H1 (cell line): ENCODE data around the gene ADAMTS6. TPM values are rescaled to one million over a fixed set of nuclear protein-coding genes. Genes with fewer than 3 reads are reported as not detected.

Experiments used
- CTCF ChIA-PET: fragments of 300-600 bp; sonication (Branson Sonifier 250); formaldehyde crosslinking; loops from one replicate; lab custom pipeline; 2021; ENCODE audit not compliant: partially characterized antibody; lab: Charles Lee
- POLR2A ChIA-PET: fragments of 300-600 bp; sonication (Branson Sonifier 250); formaldehyde crosslinking; loops from one replicate; lab custom pipeline; 2021; ENCODE audit warnings: inconsistent platforms; ENCODE audit not compliant: partially characterized antibody; lab: Charles Lee
- DNase-seq, 2 experiments: peaks; one replicate each; pipeline versions ENCODE4 v3.0.0 to v3.0.0-alpha.2; 2010 to 2022; ENCODE audit warnings: low spot score in 2 of 2, low read depth in 1 of 2, mixed read lengths in 1 of 2
- FAIRE-seq: peaks from 2 replicates; lab custom pipeline; 2011; peaks lifted over from hg19 to GRCh38; lab: Jason Lieb, UNC
- H2AFZ ChIP-seq: 2 replicates; pipeline ENCODE4 v1.8.1; 2012; ENCODE audit warnings: low read length, inconsistent platforms
- H2AK5ac ChIP-seq: 2 replicates; pipeline ENCODE4 v1.6.1; 2013; ENCODE audit warnings: low read depth, low read length
- H2BK120ac ChIP-seq: replicated peaks from 2 replicates; pipeline ENCODE3; 2013; ENCODE audit warnings: low read depth, low read length, inconsistent platforms
- H2BK12ac ChIP-seq: 2 replicates; pipeline ENCODE4 v1.6.1; 2013; ENCODE audit warnings: low read depth, low read length
- H2BK15ac ChIP-seq: 2 replicates; pipeline ENCODE4 v1.6.1; 2013; ENCODE audit warnings: low read length
- H2BK20ac ChIP-seq: 2 replicates; pipeline ENCODE4 v1.6.1; 2013; ENCODE audit warnings: low read length
- H2BK5ac ChIP-seq: 2 replicates; pipeline ENCODE4 v1.6.1; 2013; ENCODE audit warnings: low read depth, low read length
- H3K14ac ChIP-seq: 2 replicates; pipeline ENCODE4 v1.6.1; 2013; ENCODE audit warnings: inconsistent platforms; ENCODE audit not compliant: insufficient read length
- H3K18ac ChIP-seq: 2 replicates; pipeline ENCODE4 v1.6.1; 2013; ENCODE audit warnings: low read length; ENCODE audit errors: extremely low read depth
- H3K23ac ChIP-seq: 2 replicates; pipeline ENCODE4 v1.6.1; 2013; ENCODE audit warnings: inconsistent platforms; ENCODE audit not compliant: insufficient read length
- H3K23me2 ChIP-seq: 2 replicates; pipeline ENCODE4 v1.6.1; 2013; ENCODE audit warnings: low read depth, low read length
- H3K27ac ChIP-seq: 2 replicates; pipeline ENCODE4 v1.6.1; 2011; ENCODE audit warnings: low read depth, low read length, inconsistent platforms
- H3K27me3 ChIP-seq, 4 experiments: replicated peaks in 1 of 4; 1 replicate in 1 of 4; 2 replicates in 3 of 4; pipeline versions ENCODE4 v1.6.1 to v1.8.1; 2011 to 2013; ENCODE audit warnings: low read length in 3 of 4, mild to moderate bottlenecking in 3 of 4, inconsistent platforms in 2 of 4, mixed read lengths in 2 of 4, moderate library complexity in 1 of 4; ENCODE audit not compliant: control insufficient read depth in 3 of 4, insufficient read depth in 3 of 4; ENCODE audit errors: extremely low read depth in 1 of 4
- H3K36me3 ChIP-seq, 4 experiments: 2 replicates each; pipeline versions ENCODE4 v1.6.1 to v1.8.1; 2011 to 2013; ENCODE audit warnings: mild to moderate bottlenecking in 4 of 4, low read length in 3 of 4, moderate library complexity in 2 of 4, control low read depth in 1 of 4, inconsistent platforms in 1 of 4; ENCODE audit not compliant: insufficient read depth in 4 of 4, control insufficient read depth in 2 of 4
- H3K4ac ChIP-seq: replicated peaks from 2 replicates; pipeline ENCODE3; 2013; ENCODE audit warnings: low read length, low read depth, mixed read lengths, inconsistent platforms; ENCODE audit not compliant: insufficient read length
- H3K4me1 ChIP-seq, 4 experiments: replicated peaks in 1 of 4; 1 replicate in 1 of 4; 2 replicates in 3 of 4; pipeline versions ENCODE4 v1.6.1 to v1.8.1; 2011 to 2013; ENCODE audit warnings: low read length in 3 of 4, inconsistent platforms in 2 of 4, mixed read lengths in 1 of 4; ENCODE audit not compliant: insufficient read depth in 4 of 4, control insufficient read depth in 3 of 4
- H3K4me2 ChIP-seq, 2 experiments: 2 replicates each; pipeline versions ENCODE4 v1.6.1 to v1.8.1; 2011 to 2013; ENCODE audit warnings: low read depth in 2 of 2, low read length in 2 of 2, control low read depth in 1 of 2, inconsistent platforms in 1 of 2, mild to moderate bottlenecking in 1 of 2; ENCODE audit not compliant: insufficient read depth in 1 of 2
- H3K4me3 ChIP-seq, 4 experiments: fragments of 200-600, 300-600 bp in 1 of 4; sonication (generic), shearing (Covaris generic), sonication (Bioruptor Twin) in 1 of 4; 2 replicates each; pipeline versions ENCODE4 v1.5.1 to v1.8.1; 2011 to 2016; ENCODE audit warnings: low read length in 4 of 4, low read depth in 3 of 4, control low read depth in 2 of 4, inconsistent platforms in 2 of 4, mild to moderate bottlenecking in 2 of 4, mixed read lengths in 1 of 4, moderate library complexity in 1 of 4; ENCODE audit not compliant: insufficient read depth in 2 of 4; ENCODE audit errors: extremely low read depth in 1 of 4
- H3K56ac ChIP-seq: replicated peaks from 2 replicates; pipeline ENCODE3; 2013; ENCODE audit warnings: low read depth, mild to moderate bottlenecking, mixed read lengths, low read length, inconsistent platforms; ENCODE audit not compliant: insufficient read length
- H3K79me1 ChIP-seq: 2 replicates; pipeline ENCODE4 v1.6.1; 2013; ENCODE audit warnings: low read depth, low read length, control low read depth
- H3K79me2 ChIP-seq, 2 experiments: 2 replicates each; pipeline versions ENCODE4 v1.6.1 to v1.8.1; 2012 to 2013; ENCODE audit warnings: low read length in 2 of 2, mild to moderate bottlenecking in 2 of 2, inconsistent platforms in 1 of 2; ENCODE audit not compliant: insufficient read depth in 2 of 2, control insufficient read depth in 1 of 2
- H3K9ac ChIP-seq, 4 experiments: replicated peaks in 1 of 4; 1 replicate in 1 of 4; 2 replicates in 3 of 4; pipeline versions ENCODE4 v1.6.1 to v1.8.1; 2011 to 2013; ENCODE audit warnings: low read depth in 3 of 4, low read length in 3 of 4, control low read depth in 2 of 4, mild to moderate bottlenecking in 2 of 4, moderate library complexity in 2 of 4, inconsistent platforms in 1 of 4; ENCODE audit errors: extremely low read depth in 1 of 4
- H3K9me3 ChIP-seq, 2 experiments: 2 replicates each; pipeline versions ENCODE4 v1.6.1 to v1.8.1; 2012 to 2013; ENCODE audit warnings: mild to moderate bottlenecking in 2 of 2, moderate library complexity in 2 of 2, control low read depth in 1 of 2, inconsistent platforms in 1 of 2, low read depth in 1 of 2, low read length in 1 of 2, mixed read lengths in 1 of 2; ENCODE audit not compliant: insufficient read depth in 2 of 2
- H4K20me1 ChIP-seq, 2 experiments: replicated peaks in 1 of 2; 2 replicates each; pipeline versions ENCODE3 to v1.8.1; 2011 to 2013; ENCODE audit warnings: inconsistent platforms in 2 of 2, low read length in 2 of 2, mild to moderate bottlenecking in 1 of 2; ENCODE audit not compliant: insufficient read depth in 2 of 2, control insufficient read depth in 1 of 2
- H4K5ac ChIP-seq: 2 replicates; pipeline ENCODE4 v1.6.1; 2013; ENCODE audit warnings: low read length, low read depth, mixed read lengths, inconsistent platforms; ENCODE audit not compliant: insufficient read length
- H4K8ac ChIP-seq: 2 replicates; pipeline ENCODE4 v1.8.0; 2013; ENCODE audit warnings: mild to moderate bottlenecking, moderate library complexity, low read length, inconsistent platforms; ENCODE audit not compliant: insufficient read depth; ENCODE audit errors: extremely low read depth
- H4K91ac ChIP-seq: replicated peaks from 2 replicates; pipeline ENCODE3; 2013; ENCODE audit warnings: low read length, mixed read lengths, inconsistent platforms; ENCODE audit not compliant: insufficient read length
- BRCA1 ChIP-seq: IDR thresholded peaks from 2 replicates; pipeline ENCODE4 v1.6.1; 2012; ENCODE audit warnings: low read depth, low read length, improper control_type of control experiment
- CREB1 ChIP-seq: IDR thresholded peaks from 2 replicates; pipeline ENCODE4 v1.6.1; 2012; ENCODE audit warnings: inconsistent platforms
- EGR1 ChIP-seq: IDR thresholded peaks from 2 replicates; pipeline ENCODE4 v1.6.1; 2011; ENCODE audit warnings: low read depth, low read length, borderline replicate concordance
- GTF2F1 ChIP-seq: IDR thresholded peaks from 2 replicates; pipeline ENCODE4 v1.6.1; 2012; ENCODE audit warnings: low read depth, low read length, improper control_type of control experiment, borderline replicate concordance
- HDAC6 ChIP-seq: IDR thresholded peaks from one replicate; pipeline ENCODE4 v1.7.1; 2012; ENCODE audit warnings: low read depth, mild to moderate bottlenecking, inconsistent platforms, low read length, moderate library complexity
- PHF8 ChIP-seq: fragments of 200-600 bp; sonication (generic); conservative IDR thresholded peaks from 2 replicates; pipeline ENCODE4 v1.7.1; 2012; ENCODE audit warnings: low read depth, mild to moderate bottlenecking, inconsistent platforms, low read length, moderate library complexity
- RFX5 ChIP-seq: IDR thresholded peaks from 2 replicates; pipeline ENCODE4 v1.6.1; 2011; ENCODE audit warnings: low read depth, low read length, improper control_type of control experiment, borderline replicate concordance
- RNF2 ChIP-seq: fragments of 200-900, 300-1000 bp; sonication (generic); IDR thresholded peaks from 2 replicates; pipeline ENCODE4 v1.7.1; 2016; ENCODE audit warnings: borderline replicate concordance, low read depth, mild to moderate bottlenecking, antibody characterized with exemption, low read length; ENCODE audit not compliant: poor library complexity, severe bottlenecking; ENCODE audit errors: missing control alignments
- SAP30 ChIP-seq: fragments of 300-600 bp; sonication (generic); IDR thresholded peaks from 2 replicates; pipeline ENCODE4 v1.7.1; 2012; ENCODE audit warnings: low read length, moderate library complexity, mild to moderate bottlenecking, inconsistent platforms; ENCODE audit not compliant: insufficient read depth, insufficient replicate concordance
- SIN3A ChIP-seq, 2 experiments: IDR thresholded peaks in 1 of 2; conservative IDR thresholded peaks in 1 of 2; 2 replicates each; pipeline ENCODE4 v1.6.1; 2011 to 2012; ENCODE audit warnings: low read length in 2 of 2, improper control_type of control experiment in 1 of 2, low read depth in 1 of 2, mild to moderate bottlenecking in 1 of 2
- SIRT6 ChIP-seq: IDR thresholded peaks from one replicate; pipeline ENCODE4 v1.7.1; 2012; ENCODE audit warnings: low read length, inconsistent platforms
- SP4 ChIP-seq: IDR thresholded peaks from 2 replicates; pipeline ENCODE4 v1.6.1; 2012; ENCODE audit warnings: low read length, inconsistent platforms
- SUZ12 ChIP-seq: fragments of 200-600 bp; sonication (generic); IDR thresholded peaks from 2 replicates; pipeline ENCODE4 v1.6.1; 2012; ENCODE audit warnings: mild to moderate bottlenecking, inconsistent platforms, low read length, moderate library complexity, mixed read lengths
- TEAD4 ChIP-seq: IDR thresholded peaks from 2 replicates; pipeline ENCODE4 v1.6.1; 2012; ENCODE audit warnings: low read depth, low read length, inconsistent platforms, mixed read lengths
- ZNF274 ChIP-seq: IDR thresholded peaks from 2 replicates; pipeline ENCODE4 v1.7.0; 2012; ENCODE audit warnings: low read length, borderline replicate concordance; ENCODE audit errors: extremely low read depth
- WGBS, 2 experiments: shearing (Covaris generic) in 1 of 2; methylation state at CpG; one replicate each; pipeline versions ENCODE4 v1.1.6 to v1.1.7; 2013 to 2015; ENCODE audit warnings: low lambda C conversion rate in 2 of 2, mixed read lengths in 2 of 2, inconsistent platforms in 1 of 2, low coverage in 1 of 2, missing lambda C conversion rate in 1 of 2; ENCODE audit not compliant: insufficient replicate concordance in 2 of 2, insufficient coverage in 1 of 2, insufficient read length in 1 of 2; ENCODE audit errors: extremely low coverage in 1 of 2, missing lambda C conversion rate in 1 of 2; 5-methylcytosine and 5-hydroxymethylcytosine counted together
- polyA plus RNA-seq, 7 experiments: library from polyadenylated mRNA; depleted of rRNA in 3 of 7; stranded (reverse) in 5 of 7; unstranded in 2 of 7; fragments of >200 nt in 5 of 7; fragments of 200-250 nt in 2 of 7; gene quantifications; 1 replicate in 5 of 7; 2 replicates in 1 of 7; 4 replicates in 1 of 7; pipeline versions ENCODE4 v1.2.1 to v1.2.3, GENCODE V29; 2011 to 2013; ENCODE audit warnings: missing spikeins in 2 of 7, mixed read lengths in 2 of 7
- total RNA-seq: library from RNA; stranded (reverse); fragmentation: NEBNext Ultra II Directional; extraction: Animal tissue kit (Norgen Biotek cat#: 25700); gene quantifications from 2 replicates; pipeline ENCODE4 v1.2.1, GENCODE V29; 2021

The ADAMTS6 gene
- total and polyA plus RNA-seq, 2 of the 8 experiments (the other 6 are each of a cell fraction or from before 2014, with no cell fraction given) = 0.74 to 2.4 TPM

DNA sequence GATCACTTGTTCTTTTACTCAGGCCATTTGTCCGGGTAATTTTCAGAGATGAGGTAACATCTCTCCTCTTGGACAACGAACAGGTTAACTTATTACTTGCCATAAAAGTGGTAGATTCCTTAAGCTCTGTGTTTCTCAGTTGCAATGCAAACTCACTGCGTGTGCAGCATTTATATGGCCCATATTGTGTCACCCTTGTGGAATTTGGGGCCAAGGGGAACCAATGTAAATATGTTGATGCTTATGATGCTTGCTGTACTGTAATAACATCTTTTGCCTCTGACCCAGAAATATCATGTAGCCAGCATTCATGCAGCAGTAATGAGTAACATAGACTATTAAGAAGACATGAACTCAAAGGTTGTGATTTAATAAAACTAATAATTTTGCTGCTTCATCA is 175.8 kb downstream of the ADAMTS6 start:
- no peak overlapping the region for H3K9ac ChIP-seq
- no peak overlapping the region for H3K14ac ChIP-seq
- H4K20me1 ChIP-seq = no peaks in the 10 kb centered on the region
- H3K4me1 ChIP-seq = no peaks in the 10 kb centered on the region
- no peak overlapping the region for H3K18ac ChIP-seq
- no peak overlapping the region for H2BK120ac ChIP-seq
- no peaks in the 10 kb centered on the region for H3K27me3 ChIP-seq
- no peaks in the 10 kb centered on the region; a peak in 1 of 4 replicates for H3K79me2 ChIP-seq
- no peak overlapping the region for H4K8ac ChIP-seq
- ChIA-PET POLR2A (no interaction called here), CTCF (no interaction called here)
- H4K91ac ChIP-seq = no peak overlapping the region
- no peak overlapping the region for H2BK5ac ChIP-seq
- H3K36me3 ChIP-seq = no peaks in the 10 kb centered on the region
- H2BK20ac ChIP-seq = no peak overlapping the region
- H3K27ac ChIP-seq = no peak overlapping the region
- no peak overlapping the region for H3K23ac ChIP-seq
- FAIRE-seq (no peak), DNase-seq (no peak)
- H4K5ac ChIP-seq = no peak overlapping the region
- no peak overlapping the region for H3K4me3 ChIP-seq
- no peak overlapping the region for H3K4ac ChIP-seq
- no peaks in the 10 kb centered on the region for H3K79me1 ChIP-seq
- no peak overlapping the region for H3K56ac ChIP-seq
- 85% methylated on average over 3 of the region's 3 CpGs; no CpG with 5 or more reads in 1 of the 2 experiments for WGBS, 2 experiments
- no peak overlapping the region for H2AK5ac ChIP-seq
- H2BK15ac ChIP-seq = no peak overlapping the region
- H3K9me3 ChIP-seq = no peaks in the 10 kb centered on the region; a peak in 1 of 4 replicates
- H3K23me2 ChIP-seq = no peaks in the 10 kb centered on the region
- H2AFZ ChIP-seq = no peak overlapping the region
- H3K4me2 ChIP-seq = no peak overlapping the region
- no peak overlapping the region for H2BK12ac ChIP-seq
- no peak for TF ChIP-seq SP4
- no peak for TF ChIP-seq SAP30
- no peak for TF ChIP-seq RFX5
- no peak for TF ChIP-seq TEAD4
- no peak for TF ChIP-seq PHF8
- no peak for TF ChIP-seq BRCA1
- TF ChIP-seq GTF2F1 = no peak
- no peak for TF ChIP-seq SIN3A (conservative IDR thresholded peaks at IDR 0.05 in 1 of 2, IDR thresholded peaks at IDR 0.05 in 1 of 2; ENCODE audit: low read depth in 1 of 2, low read length in 2 of 2)
- TF ChIP-seq ZNF274 = no peak
- no peak for TF ChIP-seq CREB1
- no peak for TF ChIP-seq RNF2
- no peak for TF ChIP-seq SUZ12
- TF ChIP-seq EGR1 = no peak
- no peak for TF ChIP-seq SIRT6
- no peak for TF ChIP-seq HDAC6
